ENCODE results near the gene BDKRB2. TPM values are rescaled to one million over a fixed set of nuclear protein-coding genes. Genes with fewer than 3 reads are reported as not detected.

The BDKRB2 gene
- polyA plus RNA-seq, 3 donors: 3.3 to 4.2 (median 3.6) TPM

Other genes with a start within 250 kb of the BDKRB2 start
- 10 to 100 TPM; 31.1 to 33.6 (median 31.9) TPM for gene C14orf132, start 165.5 kb upstream of the BDKRB2 start, polyA plus RNA-seq (ENCODE audit: insufficient read length in 3 of 3)
- under 1 TPM; 0.19 to 0.26 (median 0.24) TPM for gene BDKRB1, start 51.4 kb downstream of the BDKRB2 start, polyA plus RNA-seq (ENCODE audit: insufficient read length in 3 of 3)
- 10 to 100 TPM; 25.1 to 28.4 (median 28.1) TPM for gene ATG2B, start 158.5 kb downstream of the BDKRB2 start, polyA plus RNA-seq (ENCODE audit: insufficient read length in 3 of 3)
- gene GSKIP, start 158.7 kb downstream of the BDKRB2 start, polyA plus RNA-seq (ENCODE audit: insufficient read length in 3 of 3): 10 to 100 TPM; 32.4 to 40.4 (median 37.6) TPM
- gene AK7, start 187.3 kb downstream of the BDKRB2 start, polyA plus RNA-seq (ENCODE audit: insufficient read length in 3 of 3): 1 to 10 TPM; 5.3 to 5.8 (median 5.5) TPM

Data from right renal cortex interstitium (tissue), 3 donors.